AG04450 (cell line): ENCODE measurements around the gene BARX2. TPM values are rescaled to one million over a fixed set of nuclear protein-coding genes. Genes with fewer than 3 reads are reported as not detected.

Experiments used
- CTCF ChIA-PET: fragments of 300-600, 350-600 bp; formaldehyde crosslinking; extraction: SDS; loops from one replicate; lab custom pipeline; 2022; ENCODE audit warnings: antibody characterized with exemption, inconsistent platforms; lab: Charles Lee
- POLR2A ChIA-PET: fragments of 350-600 bp; formaldehyde crosslinking; extraction: SDS; loops from one replicate; lab custom pipeline; 2021; ENCODE audit warnings: antibody characterized with exemption, inconsistent platforms; lab: Yijun Ruan, JAX
- DNase-seq: peaks from one replicate; pipeline ENCODE4 v3.0.0-alpha.2; 2011; ENCODE audit warnings: low read depth, low spot score
- H3K27ac ChIP-seq: one replicate; pipeline ENCODE4 v1.5.1; 2012; ENCODE audit warnings: low read depth, low read length, control low read depth
- H3K27me3 ChIP-seq: one replicate; pipeline ENCODE4 v1.6.0; 2012; ENCODE audit warnings: low read length; ENCODE audit not compliant: control insufficient read depth, insufficient read depth
- H3K4me3 ChIP-seq: 2 replicates; pipeline ENCODE4 v1.5.1; 2011; ENCODE audit warnings: mild to moderate bottlenecking, low read depth, low read length, control low read depth
- H3K9me3 ChIP-seq: 2 replicates; pipeline ENCODE4 v1.5.1; 2012; ENCODE audit warnings: low read length; ENCODE audit not compliant: control insufficient read depth, insufficient read depth
- polyA plus RNA-seq: library from polyadenylated mRNA; depleted of rRNA; stranded (reverse); fragments of >200 nt; gene quantifications from 2 replicates; pipeline ENCODE4 v1.2.3, GENCODE V29; 2011
- TF ChIP-seq, protein P1 (sequence below): IDR thresholded peaks from 2 replicates; pipeline ENCODE4 v1.5.1; 2011; ENCODE audit warnings: low read depth, low read length, control low read depth, inconsistent platforms

Gene BARX2
- polyA plus RNA-seq, 1 experiment = not detected

DNA sequence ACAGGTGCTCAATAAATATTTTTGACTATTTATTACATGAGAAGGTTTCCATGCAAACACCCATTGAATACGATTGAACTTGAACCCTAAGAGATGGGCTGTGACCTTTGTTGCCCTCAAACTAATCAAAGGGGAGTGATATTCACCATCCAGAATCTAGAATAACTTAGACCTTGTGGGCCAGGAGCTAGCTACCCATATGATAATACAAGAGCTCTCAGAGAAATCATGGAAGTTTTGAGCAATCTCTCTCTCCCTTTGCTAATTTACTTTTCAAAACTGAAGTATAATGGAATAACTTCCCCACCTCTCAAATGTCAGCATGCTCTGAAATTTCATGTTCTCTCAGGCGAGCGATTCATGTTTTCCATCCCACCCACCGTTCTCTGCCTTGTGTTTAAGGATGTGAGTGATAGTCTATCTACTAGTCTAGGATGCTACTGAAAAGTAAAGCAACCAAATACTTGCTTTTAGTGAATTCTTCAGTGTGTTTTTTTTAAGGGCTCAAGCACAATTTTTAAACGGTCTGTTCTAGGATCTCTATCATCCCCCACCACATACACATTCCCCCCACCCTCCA lies 33.3 kb downstream of the BARX2 start:
- Histone ChIP-seq H3K27ac (no peak overlapping the region), H3K9me3 (no peaks in the 10 kb centered on the region), H3K4me3 (no peak overlapping the region), H3K27me3 (no peaks in the 10 kb centered on the region)
- ChIA-PET CTCF (no interaction called here), POLR2A (no interaction called here)
- DNase-seq = no peak
- TF ChIP-seq, protein P1, sequence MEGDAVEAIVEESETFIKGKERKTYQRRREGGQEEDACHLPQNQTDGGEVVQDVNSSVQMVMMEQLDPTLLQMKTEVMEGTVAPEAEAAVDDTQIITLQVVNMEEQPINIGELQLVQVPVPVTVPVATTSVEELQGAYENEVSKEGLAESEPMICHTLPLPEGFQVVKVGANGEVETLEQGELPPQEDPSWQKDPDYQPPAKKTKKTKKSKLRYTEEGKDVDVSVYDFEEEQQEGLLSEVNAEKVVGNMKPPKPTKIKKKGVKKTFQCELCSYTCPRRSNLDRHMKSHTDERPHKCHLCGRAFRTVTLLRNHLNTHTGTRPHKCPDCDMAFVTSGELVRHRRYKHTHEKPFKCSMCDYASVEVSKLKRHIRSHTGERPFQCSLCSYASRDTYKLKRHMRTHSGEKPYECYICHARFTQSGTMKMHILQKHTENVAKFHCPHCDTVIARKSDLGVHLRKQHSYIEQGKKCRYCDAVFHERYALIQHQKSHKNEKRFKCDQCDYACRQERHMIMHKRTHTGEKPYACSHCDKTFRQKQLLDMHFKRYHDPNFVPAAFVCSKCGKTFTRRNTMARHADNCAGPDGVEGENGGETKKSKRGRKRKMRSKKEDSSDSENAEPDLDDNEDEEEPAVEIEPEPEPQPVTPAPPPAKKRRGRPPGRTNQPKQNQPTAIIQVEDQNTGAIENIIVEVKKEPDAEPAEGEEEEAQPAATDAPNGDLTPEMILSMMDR = no peak

DNA sequence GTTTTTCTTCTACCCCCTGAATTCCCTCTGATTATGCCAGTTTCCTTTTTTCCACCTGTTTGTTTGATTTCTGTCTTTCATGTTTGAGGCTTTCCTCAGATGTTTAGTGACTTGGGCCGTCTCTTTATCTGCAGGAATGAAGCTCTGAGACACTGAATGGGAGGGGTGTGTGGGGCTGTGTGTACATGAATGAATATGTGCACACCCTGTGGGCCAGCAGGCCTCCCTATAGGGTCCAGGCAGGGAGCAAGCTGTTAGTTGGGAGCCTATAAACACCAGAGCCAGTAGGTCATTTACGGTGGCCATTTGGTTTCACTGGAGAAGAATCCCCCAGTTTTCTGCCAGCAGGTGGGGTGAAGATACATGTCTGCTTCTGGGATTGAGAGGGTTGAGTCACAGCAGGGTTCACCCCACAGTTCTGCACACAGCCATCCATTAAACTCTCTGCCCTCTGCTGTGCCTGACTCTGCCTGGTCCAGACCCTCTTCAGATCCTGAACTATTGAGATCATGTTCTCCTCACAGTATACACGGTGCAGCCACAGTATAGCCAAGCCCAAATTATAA lies 34.8 kb downstream of the BARX2 start:
- no peak overlapping the region for H3K27ac ChIP-seq
- no peaks in the 10 kb centered on the region for H3K9me3 ChIP-seq
- CTCF ChIA-PET = no interaction called here
- H3K4me3 ChIP-seq = no peak overlapping the region
- DNase-seq = no peak
- POLR2A ChIA-PET = no interaction called here
- TF ChIP-seq, protein P1 = no peak
- H3K27me3 ChIP-seq = no peaks in the 10 kb centered on the region

DNA sequence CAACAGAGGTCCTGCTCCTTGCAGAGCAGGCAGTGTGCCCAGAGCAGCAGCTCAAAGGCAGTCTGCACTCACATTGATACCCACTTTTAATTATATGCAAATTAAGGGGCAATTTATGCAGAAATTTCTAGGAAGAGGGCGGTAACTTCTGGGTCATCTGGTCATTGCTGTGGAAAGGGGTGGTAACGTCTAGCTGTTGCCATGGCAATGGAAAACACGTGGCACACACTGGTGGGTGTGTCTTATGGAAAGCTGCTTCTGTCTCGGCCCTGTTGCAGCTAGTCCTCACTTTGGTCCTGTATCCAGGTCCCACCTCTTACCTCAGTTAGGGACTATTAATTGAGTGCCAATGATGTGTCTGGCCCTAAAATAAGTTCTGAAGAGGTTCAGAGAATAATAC lies 36.8 kb downstream of the BARX2 start:
- ChIA-PET CTCF (no interaction called here), POLR2A (no interaction called here)
- no peaks in the 10 kb centered on the region for H3K27me3 ChIP-seq

DNA sequence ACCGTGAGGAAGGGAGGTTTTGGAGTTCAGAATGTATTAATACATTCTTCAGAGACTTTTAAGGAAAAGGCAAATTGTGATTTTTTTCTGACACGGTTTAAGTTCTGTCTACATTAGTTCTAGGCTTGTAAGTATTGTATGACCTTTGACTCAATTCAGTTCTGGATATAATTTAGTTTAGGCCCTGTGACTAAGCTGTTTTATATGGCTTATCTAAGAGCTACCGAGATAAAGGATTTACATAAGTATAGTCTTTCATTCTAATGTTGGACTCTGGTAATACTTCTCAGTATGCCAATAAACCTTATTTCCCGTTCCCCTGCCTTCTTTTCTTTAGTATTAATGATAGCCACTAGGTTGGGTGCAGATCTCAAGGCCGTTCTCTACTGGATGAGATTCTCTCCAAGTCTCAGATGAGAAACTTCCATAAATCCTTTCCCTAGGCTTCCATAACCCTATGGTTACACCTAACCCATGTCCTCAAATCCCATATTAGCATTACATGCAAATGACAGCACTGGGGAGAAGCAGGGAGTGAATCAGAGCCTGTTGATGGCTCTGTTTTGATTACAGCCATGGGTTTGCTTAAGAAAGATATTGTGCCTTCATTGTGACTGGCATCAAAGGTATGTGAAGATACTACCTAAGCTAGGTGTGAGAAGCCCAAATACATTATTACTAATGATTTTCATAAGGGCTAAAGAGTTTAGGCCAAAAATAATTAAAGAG lies 38.7 kb downstream of the BARX2 start:
- ChIA-PET CTCF (interaction anchor here (0.6 kb wide), 1 partner anchor 297 kb away, joined by 3 read pairs; no protein-coding TSS in a partner anchor), POLR2A (no interaction called here)
- no peak for DNase-seq
- Histone ChIP-seq H3K27ac (no peak overlapping the region), H3K4me3 (no peak overlapping the region), H3K27me3 (no peaks in the 10 kb centered on the region), H3K9me3 (no peaks in the 10 kb centered on the region)
- TF ChIP-seq, protein P1 = no peak

More for the DNA sequence above, 36.8 kb downstream of the BARX2 start:
- no peak for DNase-seq
- TF ChIP-seq, protein P1 = no peak
- no peaks in the 10 kb centered on the region for H3K9me3 ChIP-seq
- H3K4me3 ChIP-seq = no peak overlapping the region
- no peak overlapping the region for H3K27ac ChIP-seq
